ENCODE results near the gene FOXF1. TPM values are rescaled to one million over a fixed set of nuclear protein-coding genes. Genes with fewer than 3 reads are reported as not detected.

Gene FOXF1
- total and polyA plus RNA-seq, 11 donors = 0.04 to 0.48 (median 0.17) TPM; not detected in 3

DNA sequence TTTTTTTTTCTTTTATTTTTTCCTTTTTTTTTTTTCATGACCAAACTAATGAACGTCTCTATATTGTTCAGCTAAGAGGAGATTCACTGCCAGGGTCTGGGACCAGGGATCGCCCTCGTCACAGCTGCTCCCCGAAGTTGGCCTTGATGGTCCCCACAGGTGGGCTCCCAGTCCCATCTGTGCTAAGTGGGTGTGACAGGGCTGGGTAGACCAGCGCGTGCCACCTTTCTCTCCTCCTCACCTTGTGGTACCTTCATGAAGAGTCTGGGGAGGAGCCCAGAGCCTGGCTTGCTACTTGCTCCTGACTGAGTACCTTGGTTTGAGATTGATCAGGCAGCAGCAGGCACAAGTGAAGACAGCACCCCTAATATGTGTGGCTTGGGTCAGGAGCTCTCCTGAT lies 6.5 kb upstream of the FOXF1 start:
- Histone ChIP-seq H3K27me3 (peaks cover 80 to 100% (median 98%) of the 10 kb centered on the region in 9 donors), H3K27ac (peak overlapping the region in 1 of 12 donors; percentile 97), H3K4me3 (no peak overlapping the region), H3K36me3 (no peaks in the 10 kb centered on the region), H3K9me3 (no peaks in the 10 kb centered on the region), H3K4me1 (peaks cover 7 to 32% (median 16%) of the 10 kb centered on the region in 12 donors)
- DNase-seq (peak in 1 of 5 donors; percentile 48), ATAC-seq (no peak)
- intact Hi-C loops (cut with DNase I) = no loop called here
- TF ChIP-seq CTCF (IDR thresholded peaks at IDR 0.05) (no peak), POLR2A (IDR thresholded peaks at IDR 0.05) (no peak)
- WGBS, 4 donors = 6 to 20% (median 9%) methylated on average over 6 of the region's 6 CpGs

- intact Hi-C loops (cut with DNase I) = no loop called here
- H3K36me3 ChIP-seq = no peaks in the 10 kb centered on the region
- WGBS, 4 donors = 10 to 11% (median 10%) methylated on average over 18 to 27 of the region's 27 CpGs
- peak overlapping the region in 1 of 12 donors; percentile 19 for H3K4me3 ChIP-seq
- peaks cover 8 to 32% (median 17%) of the 10 kb centered on the region in 12 donors for H3K4me1 ChIP-seq
- DNase-seq (peak in 1 of 5 donors; percentile 26), ATAC-seq (no peak)
- H3K9me3 ChIP-seq = no peaks in the 10 kb centered on the region
- no peak for TF ChIP-seq CTCF (IDR thresholded peaks at IDR 0.05)
- no peak for TF ChIP-seq POLR2A (IDR thresholded peaks at IDR 0.05)
- peaks cover 73 to 100% (median 96%) of the 10 kb centered on the region in 9 donors for H3K27me3 ChIP-seq
- peak overlapping the region in 1 of 12 donors; percentile 97 for H3K27ac ChIP-seq
Measured at GRCh38 chr16:86504315-86505184, 5.8 kb upstream of the FOXF1 start.

GRCh38 chr16:86505185-86505898 lies 5.0 kb upstream of the FOXF1 start:
- H3K36me3 ChIP-seq = no peaks in the 10 kb centered on the region
- intact Hi-C loops (cut with DNase I) = no loop called here
- no peaks in the 10 kb centered on the region for H3K9me3 ChIP-seq
- H3K4me3 ChIP-seq = peak overlapping the region in 3 of 12 donors; percentile 12 to 19 (median 13)
- DNase-seq (peak in 1 of 5 donors; percentile 57), ATAC-seq (no peak)
- H3K27ac ChIP-seq = peak overlapping the region in 1 of 12 donors; percentile 97
- peaks cover 71 to 100% (median 95%) of the 10 kb centered on the region in 9 donors for H3K27me3 ChIP-seq
- H3K4me1 ChIP-seq = peaks cover 8 to 40% (median 23%) of the 10 kb centered on the region in 12 donors
- TF ChIP-seq POLR2A (IDR thresholded peaks at IDR 0.05) = no peak
- TF ChIP-seq CTCF (IDR thresholded peaks at IDR 0.05) = no peak
- WGBS, 4 donors = 1 to 3% (median 2%) methylated on average over 43 to 67 of the region's 67 CpGs

Data from heart left ventricle (tissue), 16 donors.